IMR-90 (cell line): Measurements from ENCODE around the gene SCAMP1. TPM values are rescaled to one million over a fixed set of nuclear protein-coding genes. Genes with fewer than 3 reads are reported as not detected.

Experiments used
- ATAC-seq: fragments of 200-7000 bp; cut with Tn5 transposase; 2 replicates; pipeline ENCODE4 v1.9.1; 2020; ENCODE audit warnings: low read depth, mild to moderate bottlenecking, moderate library complexity
- BruUV-seq: library from RNA; stranded (reverse); fragments of 400-500 nt; replicated peaks from 2 replicates; lab custom pipeline; 2021; lab: Mats Ljungman, UMichigan
- CTCF ChIA-PET: fragments of 300-600 bp; formaldehyde crosslinking; extraction: SDS; loops from one replicate; lab custom pipeline; 2021; ENCODE audit warnings: antibody characterized with exemption; lab: Yijun Ruan, JAX
- POLR2A ChIA-PET: fragments of 300-600 bp; sonication (Branson Sonifier 250); formaldehyde crosslinking; loops from one replicate; lab custom pipeline; 2022; ENCODE audit warnings: antibody characterized with exemption; ENCODE audit not compliant: unreplicated experiment; lab: Charles Lee
- DNase-seq: peaks from one replicate; pipeline ENCODE4 v3.0.0; 2013
- H2AFZ ChIP-seq: replicated peaks from 2 replicates; pipeline ENCODE3; 2013; ENCODE audit warnings: low read length, mild to moderate bottlenecking; ENCODE audit not compliant: poor library complexity
- H2AK5ac ChIP-seq: 2 replicates; pipeline ENCODE4 v1.6.1; 2013; ENCODE audit warnings: low read depth, low read length, inconsistent platforms
- H2AK9ac ChIP-seq: replicated peaks from 2 replicates; pipeline ENCODE3; 2013; ENCODE audit warnings: mild to moderate bottlenecking, low read depth, low read length, moderate library complexity; ENCODE audit not compliant: poor library complexity
- H2BK120ac ChIP-seq: 2 replicates; pipeline ENCODE4 v1.6.1; 2013; ENCODE audit warnings: low read depth, low read length, inconsistent platforms
- H2BK15ac ChIP-seq: 3 replicates; pipeline ENCODE4 v1.6.1; 2013; ENCODE audit warnings: low read depth, low read length, inconsistent platforms
- H2BK20ac ChIP-seq: 2 replicates; pipeline ENCODE4 v1.6.1; 2013; ENCODE audit warnings: low read depth, mild to moderate bottlenecking, inconsistent platforms, low read length, moderate library complexity
- H2BK5ac ChIP-seq: 2 replicates; pipeline ENCODE4 v1.6.1; 2013; ENCODE audit warnings: mild to moderate bottlenecking, low read depth, low read length, inconsistent platforms; ENCODE audit not compliant: poor library complexity, severe bottlenecking
- H3K14ac ChIP-seq: replicated peaks from 2 replicates; pipeline ENCODE4 v1.6.1; 2013; ENCODE audit warnings: low read depth, low read length, inconsistent platforms
- H3K18ac ChIP-seq: 2 replicates; pipeline ENCODE4 v1.6.1; 2013; ENCODE audit warnings: low read depth, low read length, control low read depth
- H3K23ac ChIP-seq: 2 replicates; pipeline ENCODE4 v1.6.1; 2013; ENCODE audit warnings: low read depth, low read length, inconsistent platforms
- H3K27ac ChIP-seq: 2 replicates; pipeline ENCODE4 v1.5.1; 2013; ENCODE audit warnings: mild to moderate bottlenecking, control low read depth, low read length; ENCODE audit not compliant: insufficient read depth
- H3K27me3 ChIP-seq: 2 replicates; pipeline ENCODE4 v1.6.1; 2013; ENCODE audit warnings: low read length; ENCODE audit not compliant: control insufficient read depth, insufficient read depth
- H3K36me3 ChIP-seq: 2 replicates; pipeline ENCODE4 v1.6.1; 2013; ENCODE audit warnings: low read length, mixed read lengths; ENCODE audit not compliant: control insufficient read depth, insufficient read depth
- H3K4ac ChIP-seq: 2 replicates; pipeline ENCODE4 v1.6.1; 2013; ENCODE audit warnings: low read depth, low read length, inconsistent platforms
- H3K4me1 ChIP-seq: 2 replicates; pipeline ENCODE4 v1.6.1; 2013; ENCODE audit warnings: low read length, mixed read lengths; ENCODE audit not compliant: control insufficient read depth, insufficient read depth
- H3K4me2 ChIP-seq: 2 replicates; pipeline ENCODE4 v1.6.1; 2013; ENCODE audit warnings: low read depth, mild to moderate bottlenecking, control low read depth, low read length, moderate library complexity
- H3K4me3 ChIP-seq: 2 replicates; pipeline ENCODE4 v1.5.1; 2013; ENCODE audit warnings: low read depth, mild to moderate bottlenecking, control low read depth, low read length, moderate library complexity; ENCODE audit not compliant: insufficient read depth
- H3K56ac ChIP-seq: 2 replicates; pipeline ENCODE4 v1.6.1; 2013; ENCODE audit warnings: low read length, inconsistent platforms; ENCODE audit not compliant: insufficient read depth; ENCODE audit errors: extremely low read depth
- H3K79me1 ChIP-seq, 2 experiments: 2 replicates each; pipeline ENCODE4 v1.6.1; 2013; ENCODE audit warnings: low read length in 2 of 2, inconsistent platforms in 1 of 2, low read depth in 1 of 2
- H3K9ac ChIP-seq: 2 replicates; pipeline ENCODE4 v1.6.1; 2013; ENCODE audit warnings: low read depth, low read length, control low read depth
- H3K9me1 ChIP-seq: 2 replicates; pipeline ENCODE4 v1.6.1; 2013; ENCODE audit warnings: low read length, inconsistent platforms; ENCODE audit not compliant: insufficient read depth
- H3K9me3 ChIP-seq: 2 replicates; pipeline ENCODE4 v1.6.1; 2013; ENCODE audit warnings: low read length; ENCODE audit not compliant: control insufficient read depth, insufficient read depth
- H4K20me1 ChIP-seq: 2 replicates; pipeline ENCODE4 v1.6.1; 2013; ENCODE audit warnings: low read length, inconsistent platforms; ENCODE audit not compliant: insufficient read depth
- H4K5ac ChIP-seq: 2 replicates; pipeline ENCODE4 v1.6.1; 2013; ENCODE audit warnings: mild to moderate bottlenecking, low read depth, low read length, control low read depth
- H4K8ac ChIP-seq, 2 experiments: 2 replicates each; pipeline ENCODE4 v1.6.1; 2013; ENCODE audit warnings: low read depth in 2 of 2, low read length in 2 of 2, control low read depth in 1 of 2, inconsistent platforms in 1 of 2
- H4K91ac ChIP-seq: 2 replicates; pipeline ENCODE4 v1.6.1; 2013; ENCODE audit warnings: low read depth, low read length, inconsistent platforms; ENCODE audit not compliant: insufficient read depth
- BHLHE40 ChIP-seq: fragments of 150-350 bp; IDR thresholded peaks from 2 replicates; pipeline ENCODE4 v1.6.1; 2016; ENCODE audit warnings: mild to moderate bottlenecking, low read depth, low read length
- CEBPB ChIP-seq: IDR thresholded peaks from 2 replicates; pipeline ENCODE4 v1.6.1; 2012; ENCODE audit warnings: low read depth, low read length, improper control_type of control experiment
- CHD1 ChIP-seq: IDR thresholded peaks from 2 replicates; pipeline ENCODE4 v1.6.1; 2012; ENCODE audit warnings: low read depth, low read length, improper control_type of control experiment
- CTCF ChIP-seq: conservative IDR thresholded peaks from 2 replicates; pipeline ENCODE4 v1.5.1; 2012; ENCODE audit warnings: mild to moderate bottlenecking, low read depth, low read length, improper control_type of control experiment
- ELK1 ChIP-seq: fragments of 150-350 bp; IDR thresholded peaks from 2 replicates; pipeline ENCODE4 v1.6.1; 2016; ENCODE audit warnings: low read depth, mild to moderate bottlenecking, low read length, moderate library complexity, borderline replicate concordance
- FOS ChIP-seq: fragments of 150-350 bp; IDR thresholded peaks from 2 replicates; pipeline ENCODE4 v1.6.1; 2016; ENCODE audit warnings: low read depth, low read length
- MAFK ChIP-seq: IDR thresholded peaks from 2 replicates; pipeline ENCODE4 v1.6.1; 2012; ENCODE audit warnings: low read depth, low read length, improper control_type of control experiment
- MAZ ChIP-seq: IDR thresholded peaks from 2 replicates; pipeline ENCODE4 v1.6.1; 2012; ENCODE audit warnings: low read depth, mild to moderate bottlenecking, low read length, improper control_type of control experiment, moderate library complexity, borderline replicate concordance
- MXI1 ChIP-seq: IDR thresholded peaks from 2 replicates; pipeline ENCODE4 v1.6.1; 2012; ENCODE audit warnings: low read depth, mild to moderate bottlenecking, low read length, moderate library complexity, borderline replicate concordance
- NFE2L2 ChIP-seq: fragments of 150-350 bp; IDR thresholded peaks from 2 replicates; pipeline ENCODE4 v1.6.1; 2016; ENCODE audit warnings: low read depth, mild to moderate bottlenecking, low read length
- POLR2A ChIP-seq: IDR thresholded peaks from 2 replicates; pipeline ENCODE4 v1.6.1; 2012; ENCODE audit warnings: mild to moderate bottlenecking, low read depth, low read length
- RAD21 ChIP-seq: IDR thresholded peaks from 2 replicates; pipeline ENCODE4 v1.6.1; 2012; ENCODE audit warnings: low read length, improper control_type of control experiment
- RCOR1 ChIP-seq: IDR thresholded peaks from 2 replicates; pipeline ENCODE4 v1.6.1; 2012; ENCODE audit warnings: mild to moderate bottlenecking, low read length, improper control_type of control experiment; ENCODE audit not compliant: insufficient replicate concordance
- RFX5 ChIP-seq: IDR thresholded peaks from 2 replicates; pipeline ENCODE4 v1.8.0; 2012; ENCODE audit warnings: low read depth, mild to moderate bottlenecking, low read length, moderate library complexity
- SMC3 ChIP-seq: fragments of 150-350 bp; IDR thresholded peaks from 2 replicates; pipeline ENCODE4 v1.6.1; 2016; ENCODE audit warnings: low read depth, mild to moderate bottlenecking, antibody characterized with exemption, low read length, moderate library complexity
- WGBS, 2 experiments: methylation state at CpG; one replicate each; pipeline versions ENCODE4 v1.1.5 to v1.1.7; 2013; ENCODE audit warnings: missing lambda C conversion rate in 2 of 2; ENCODE audit not compliant: insufficient read length in 1 of 2; ENCODE audit errors: extremely low coverage in 2 of 2; 5-methylcytosine and 5-hydroxymethylcytosine counted together
- dilution Hi-C: fragments of 300-500 bp; cut with HindIII; formaldehyde crosslinking; loops from one replicate; pipeline ENCODE4 v1.14.3; 2018; ENCODE audit warnings: low sequenced_read_pairs; ENCODE audit not compliant: unreplicated experiment
- in situ Hi-C: fragments of 300-500 bp; cut with MboI; formaldehyde crosslinking; loops from 3 replicates; pipeline ENCODE4 v1.14.3; 2019; ENCODE audit warnings: low sequenced_read_pairs, inconsistent platforms, mixed read lengths
- intact Hi-C: fragments of 100-400 bp; cut with micrococcal nuclease; formaldehyde crosslinking; loops from 2 replicates; pipeline ENCODE4 v1.10.0; 2022
- polyA plus RNA-seq, 3 experiments: library from polyadenylated mRNA; depleted of rRNA; stranded (reverse); fragments of >200 nt; gene quantifications; 2 replicates each; pipeline ENCODE4 v1.2.3, GENCODE V29; 2012; ENCODE audit warnings: low replicate concordance in 1 of 3
- total RNA-seq: library from RNA; depleted of rRNA; stranded (reverse); fragments of >200 nt; gene quantifications from 2 replicates; pipeline ENCODE4 v1.2.3, GENCODE V29; 2012
- TF ChIP-seq, protein P1 (sequence below): fragments of 150-350 bp; IDR thresholded peaks from 2 replicates; pipeline ENCODE4 v1.6.1; 2017; ENCODE audit warnings: mild to moderate bottlenecking, antibody characterized with exemption, low read length, low read depth

SCAMP1 gene
- total and polyA plus RNA-seq, 2 of the 4 experiments (the other 2 are of a cell fraction): 13.5 to 114 TPM

DNA sequence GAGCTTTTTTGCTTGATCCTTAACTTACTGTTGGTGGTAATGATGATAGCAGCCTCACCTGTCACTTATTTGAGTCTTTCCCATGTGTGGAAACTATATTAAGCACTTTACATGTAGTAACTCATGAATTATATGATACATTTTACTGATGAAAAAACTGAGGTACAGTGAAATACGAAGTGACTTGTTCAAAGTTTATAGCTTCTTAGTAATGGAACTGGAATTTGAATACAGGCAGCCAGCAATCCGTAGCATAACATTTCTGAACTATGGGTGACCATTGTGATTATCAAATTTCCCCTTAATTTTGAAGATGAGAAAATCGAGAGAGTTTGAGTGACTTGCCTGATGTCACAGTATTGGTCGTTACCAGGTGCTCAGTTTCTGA, 17.3 kb downstream of the SCAMP1 start:
- no peak overlapping the region for H3K27ac ChIP-seq
- dilution Hi-C loops: no loop called here
- TF ChIP-seq RAD21 (no peak), FOS (no peak), CHD1 (no peak), CTCF (no peak), ELK1 (no peak), BHLHE40 (no peak), SMC3 (no peak), MAFK (no peak), NFE2L2 (no peak), MXI1 (no peak), CEBPB (no peak), RFX5 (no peak), POLR2A (no peak), MAZ (no peak), RCOR1 (no peak)
- TF ChIP-seq, protein P1, sequence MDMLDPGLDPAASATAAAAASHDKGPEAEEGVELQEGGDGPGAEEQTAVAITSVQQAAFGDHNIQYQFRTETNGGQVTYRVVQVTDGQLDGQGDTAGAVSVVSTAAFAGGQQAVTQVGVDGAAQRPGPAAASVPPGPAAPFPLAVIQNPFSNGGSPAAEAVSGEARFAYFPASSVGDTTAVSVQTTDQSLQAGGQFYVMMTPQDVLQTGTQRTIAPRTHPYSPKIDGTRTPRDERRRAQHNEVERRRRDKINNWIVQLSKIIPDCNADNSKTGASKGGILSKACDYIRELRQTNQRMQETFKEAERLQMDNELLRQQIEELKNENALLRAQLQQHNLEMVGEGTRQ: no peak
- H3K4me2 ChIP-seq: no peak overlapping the region
- WGBS, 2 experiments: no CpG with 5 or more reads among the region's 4 CpGs
- intact Hi-C loops: no loop called here
- DNase-seq: no peak
- H3K18ac ChIP-seq: no peak overlapping the region
- H2BK15ac ChIP-seq: no peak overlapping the region
- no peak overlapping the region for H3K4ac ChIP-seq
- no peak overlapping the region for H2AK5ac ChIP-seq
- no peak overlapping the region for H2BK5ac ChIP-seq
- H4K5ac ChIP-seq: no peak overlapping the region
- no peak overlapping the region for H3K23ac ChIP-seq
- H2AFZ ChIP-seq: no peak overlapping the region
- no peak overlapping the region for H2BK20ac ChIP-seq
- ChIA-PET CTCF (no interaction called here), POLR2A (no interaction called here)
- in situ Hi-C loops: no loop called here
- no peaks in the 10 kb centered on the region for H3K27me3 ChIP-seq
- no TSS peak for BruUV-seq
- H3K14ac ChIP-seq: no peak overlapping the region
- no peaks in the 10 kb centered on the region for H3K36me3 ChIP-seq
- no peak overlapping the region for H4K8ac ChIP-seq
- H4K91ac ChIP-seq: no peak overlapping the region
- H3K9ac ChIP-seq: no peak overlapping the region
- H2BK120ac ChIP-seq: no peak overlapping the region
- no peaks in the 10 kb centered on the region for H3K9me3 ChIP-seq
- H4K20me1 ChIP-seq: peaks cover 8% of the 10 kb centered on the region; the same call in 1 of the 2 replicates
- no peak for ATAC-seq
- H3K56ac ChIP-seq: no peak overlapping the region
- no peak overlapping the region for H3K4me3 ChIP-seq
- H3K79me1 ChIP-seq: peaks cover 11 to 17% of the 10 kb centered on the region in 2 experiments
- no peak overlapping the region for H2AK9ac ChIP-seq
- H3K4me1 ChIP-seq: peaks cover 8% of the 10 kb centered on the region
- no peaks in the 10 kb centered on the region for H3K9me1 ChIP-seq
